Neural progenitor cell (in vitro differentiated cells): Measurements from ENCODE around the gene LRRC9. TPM values are rescaled to one million over a fixed set of nuclear protein-coding genes. Genes with fewer than 3 reads are reported as not detected.

Source experiments
- DNase-seq: peaks from one replicate; pipeline ENCODE4 v3.0.0-alpha.2; 2016; ENCODE audit warnings: low spot score
- H2AFZ ChIP-seq: fragments of 200-600 bp; sonication (generic); replicated peaks from 2 replicates; pipeline ENCODE4 v1.6.1; 2016; ENCODE audit warnings: antibody characterized with exemption
- H3F3A ChIP-seq: fragments of 200-600 bp; sonication (generic); 2 replicates; pipeline ENCODE4 v1.6.1; 2016; ENCODE audit warnings: antibody characterized with exemption, low read depth
- H3K27ac ChIP-seq: fragments of 200-600 bp; sonication (generic); 2 replicates; pipeline ENCODE4 v1.5.1; 2016; ENCODE audit warnings: mild to moderate bottlenecking
- H3K27me3 ChIP-seq: fragments of 200-600 bp; sonication (generic); 2 replicates; pipeline ENCODE4 v1.6.1; 2016; ENCODE audit warnings: mild to moderate bottlenecking, moderate library complexity
- H3K36me3 ChIP-seq: fragments of 200-600 bp; sonication (generic); 2 replicates; pipeline ENCODE4 v1.5.1; 2016
- H3K4me1 ChIP-seq: fragments of 200-600 bp; sonication (generic); 2 replicates; pipeline ENCODE4 v1.6.1; 2016; ENCODE audit warnings: mixed run types
- H3K4me2 ChIP-seq: fragments of 200-600 bp; sonication (generic); 2 replicates; pipeline ENCODE4 v1.6.1; 2016
- H3K4me3 ChIP-seq: fragments of 200-600 bp; sonication (generic); 2 replicates; pipeline ENCODE4 v1.5.1; 2016
- H3K79me2 ChIP-seq: fragments of 200-600 bp; sonication (generic); 2 replicates; pipeline ENCODE4 v1.6.1; 2016; ENCODE audit warnings: low read depth
- H3K9ac ChIP-seq: fragments of 200-600 bp; sonication (generic); 2 replicates; pipeline ENCODE4 v1.6.1; 2016
- H3K9me3 ChIP-seq: fragments of 200-600 bp; sonication (generic); 2 replicates; pipeline ENCODE4 v1.5.1; 2016; ENCODE audit warnings: low read depth
- H4K20me1 ChIP-seq: fragments of 200-600 bp; sonication (generic); 2 replicates; pipeline ENCODE4 v1.6.1; 2016; ENCODE audit warnings: low read depth
- H3K27ac Mint-ChIP-seq: 3 replicates; pipeline ENCODE4 v1.8.0; 2021; ENCODE audit warnings: mixed read lengths
- H3K27me3 Mint-ChIP-seq: 2 replicates; pipeline ENCODE4 v1.8.0; 2022; ENCODE audit warnings: low read depth, mild to moderate bottlenecking, inconsistent platforms, moderate library complexity, mixed read lengths; ENCODE audit not compliant: insufficient read depth
- H3K36me3 Mint-ChIP-seq: 3 replicates; pipeline ENCODE4 v1.8.0; 2021; ENCODE audit warnings: mixed read lengths
- H3K4me1 Mint-ChIP-seq: 3 replicates; pipeline ENCODE4 v1.8.0; 2021; ENCODE audit warnings: mixed read lengths
- H3K4me3 Mint-ChIP-seq: 3 replicates; pipeline ENCODE4 v1.8.0; 2021; ENCODE audit warnings: mild to moderate bottlenecking, moderate library complexity, mixed read lengths
- H3K9me3 Mint-ChIP-seq: 3 replicates; pipeline ENCODE4 v1.8.0; 2020; ENCODE audit warnings: mixed read lengths
- CTCF ChIP-seq: fragments of 200-600 bp; sonication (generic); IDR thresholded peaks from 2 replicates; pipeline ENCODE4 v1.5.1; 2017; ENCODE audit warnings: antibody characterized with exemption, mild to moderate bottlenecking
- EZH2 ChIP-seq: fragments of 200-600 bp; sonication (generic); IDR thresholded peaks from 2 replicates; pipeline ENCODE4 v1.6.1; 2017; ENCODE audit warnings: antibody characterized with exemption, mild to moderate bottlenecking, moderate library complexity
- EZH2phosphoT487 ChIP-seq: fragments of 200-600 bp; sonication (generic); IDR thresholded peaks from 2 replicates; pipeline ENCODE4 v1.6.1; 2017; ENCODE audit warnings: antibody characterized with exemption
- total RNA-seq: library from RNA; depleted of rRNA; stranded (reverse); fragments of >200 nt; gene quantifications from 2 replicates; pipeline ENCODE4 v1.2.3, GENCODE V29; 2015; ENCODE audit warnings: low replicate concordance

The LRRC9 gene
- total RNA-seq, 1 donor from 2014 or later, result 2.1 TPM

- Mint-ChIP-seq H3K27me3 (no peaks in the 10 kb centered on the region), H3K4me1 (peaks cover 3% of the 10 kb centered on the region), H3K9me3 (no peaks in the 10 kb centered on the region), H3K27ac (no peak overlapping the region), H3K36me3 (no peaks in the 10 kb centered on the region), H3K4me3 (no peak overlapping the region)
- no peaks in the 10 kb centered on the region for H3K27me3 ChIP-seq
- no peaks in the 10 kb centered on the region for H3K79me2 ChIP-seq
- H3K4me1 ChIP-seq, result no peaks in the 10 kb centered on the region
- H4K20me1 ChIP-seq, result no peaks in the 10 kb centered on the region
- TF ChIP-seq EZH2, result no peak
- TF ChIP-seq CTCF, result no peak
- TF ChIP-seq EZH2phosphoT487, result no peak
- H3K9ac ChIP-seq, result no peak overlapping the region
- H3K4me3 ChIP-seq, result no peak overlapping the region
- no peak overlapping the region for H2AFZ ChIP-seq
- H3K27ac ChIP-seq, result no peak overlapping the region
- H3K4me2 ChIP-seq, result no peak overlapping the region
- H3K9me3 ChIP-seq, result no peaks in the 10 kb centered on the region
- no peaks in the 10 kb centered on the region for H3K36me3 ChIP-seq
- DNase-seq, result no peak
- H3F3A ChIP-seq, result peaks cover 3% of the 10 kb centered on the region
These were observed 165.7 kb downstream of the LRRC9 start for GRCh38 chr14:60085693-60086092.

GRCh38 chr14:60087668-60088067 is 167.7 kb downstream of the LRRC9 start:
- Mint-ChIP-seq H3K4me3 (no peak overlapping the region), H3K27ac (no peak overlapping the region), H3K36me3 (no peaks in the 10 kb centered on the region), H3K4me1 (peaks cover 11% of the 10 kb centered on the region), H3K9me3 (no peaks in the 10 kb centered on the region), H3K27me3 (no peaks in the 10 kb centered on the region)
- H3K9me3 ChIP-seq, result no peaks in the 10 kb centered on the region
- TF ChIP-seq EZH2 (no peak), CTCF (no peak), EZH2phosphoT487 (no peak)
- no peak overlapping the region for H2AFZ ChIP-seq
- H3K9ac ChIP-seq, result no peak overlapping the region
- no peak overlapping the region for H3K4me2 ChIP-seq
- H3K27ac ChIP-seq, result no peak overlapping the region
- H3K36me3 ChIP-seq, result no peaks in the 10 kb centered on the region
- no peaks in the 10 kb centered on the region for H4K20me1 ChIP-seq
- no peaks in the 10 kb centered on the region for H3K4me1 ChIP-seq
- peaks cover 12% of the 10 kb centered on the region for H3F3A ChIP-seq
- H3K27me3 ChIP-seq, result no peaks in the 10 kb centered on the region
- no peak for DNase-seq
- H3K4me3 ChIP-seq, result no peak overlapping the region
- peaks cover 6% of the 10 kb centered on the region for H3K79me2 ChIP-seq

- H3K79me2 ChIP-seq, result peaks cover 21% of the 10 kb centered on the region
- no peak for DNase-seq
- TF ChIP-seq CTCF (no peak), EZH2 (no peak), EZH2phosphoT487 (no peak)
- no peaks in the 10 kb centered on the region for H3K27me3 ChIP-seq
- H3K4me1 ChIP-seq, result peaks cover 8% of the 10 kb centered on the region
- Mint-ChIP-seq H3K27ac (no peak overlapping the region), H3K9me3 (no peaks in the 10 kb centered on the region), H3K4me1 (peaks cover 23% of the 10 kb centered on the region), H3K4me3 (no peak overlapping the region), H3K36me3 (no peaks in the 10 kb centered on the region), H3K27me3 (no peaks in the 10 kb centered on the region)
- no peaks in the 10 kb centered on the region for H3K36me3 ChIP-seq
- H3K4me3 ChIP-seq, result no peak overlapping the region
- no peak overlapping the region for H3K9ac ChIP-seq
- H3F3A ChIP-seq, result peaks cover 12% of the 10 kb centered on the region
- no peak overlapping the region for H3K27ac ChIP-seq
- H3K4me2 ChIP-seq, result no peak overlapping the region
- H2AFZ ChIP-seq, result no peak overlapping the region
- no peaks in the 10 kb centered on the region for H3K9me3 ChIP-seq
- H4K20me1 ChIP-seq, result peaks cover 12% of the 10 kb centered on the region
These were observed 169.3 kb downstream of the LRRC9 start for GRCh38 chr14:60089221-60089620.
